Keratinocyte (primary cell): ENCODE data around the gene RPA1. TPM values are rescaled to one million over a fixed set of nuclear protein-coding genes. Genes with fewer than 3 reads are reported as not detected.

Source experiments
- DNase-seq: peaks from one replicate; pipeline ENCODE4 v3.0.0-alpha.2; 2011; ENCODE audit warnings: low read depth, missing footprints, low spot score
- FAIRE-seq: peaks from 2 replicates; lab custom pipeline; 2011; peaks lifted over from hg19 to GRCh38; lab: Jason Lieb, UNC
- H2AFZ ChIP-seq: 2 replicates; pipeline ENCODE4 v1.6.0; 2012; ENCODE audit warnings: low read length, control low read depth, inconsistent platforms; ENCODE audit not compliant: control insufficient read depth
- H3K27ac ChIP-seq: 2 replicates; pipeline ENCODE4 v1.5.1; 2011; ENCODE audit warnings: low read length; ENCODE audit not compliant: control insufficient read depth, insufficient read depth
- H3K27me3 ChIP-seq: 3 replicates; pipeline ENCODE4 v1.6.0; 2011; ENCODE audit warnings: low read length; ENCODE audit not compliant: control insufficient read depth, insufficient read depth; ENCODE audit errors: extremely low read depth
- H3K36me3 ChIP-seq, 2 experiments: 2 replicates in 1 of 2; 3 replicates in 1 of 2; pipeline ENCODE4 v1.5.1; 2011; ENCODE audit warnings: low read length in 2 of 2, mild to moderate bottlenecking in 1 of 2; ENCODE audit not compliant: control insufficient read depth in 2 of 2, insufficient read depth in 2 of 2; ENCODE audit errors: extremely low read depth in 1 of 2
- H3K4me1 ChIP-seq: 3 replicates; pipeline ENCODE4 v1.5.1; 2011; ENCODE audit warnings: low read length; ENCODE audit not compliant: control insufficient read depth, insufficient read depth; ENCODE audit errors: extremely low read depth
- H3K4me2 ChIP-seq: 3 replicates; pipeline ENCODE4 v1.6.0; 2011; ENCODE audit warnings: low read depth, low read length; ENCODE audit not compliant: control insufficient read depth, insufficient read depth; ENCODE audit errors: extremely low read depth
- H3K4me3 ChIP-seq, 3 experiments: fragments of 200-600 bp in 1 of 3; sonication (generic) in 1 of 3; 2 replicates in 2 of 3; 3 replicates in 1 of 3; pipeline ENCODE4 v1.5.1; 2011 to 2016; ENCODE audit warnings: low read length in 3 of 3, mild to moderate bottlenecking in 3 of 3, control low read depth in 2 of 3, inconsistent platforms in 1 of 3, low read depth in 1 of 3, mixed read lengths in 1 of 3, mixed run types in 1 of 3, moderate library complexity in 1 of 3; ENCODE audit not compliant: control insufficient read depth in 2 of 3, insufficient read depth in 2 of 3; ENCODE audit errors: extremely low read depth in 1 of 3
- H3K79me2 ChIP-seq: 2 replicates; pipeline ENCODE4 v1.6.0; 2012; ENCODE audit warnings: low read length; ENCODE audit not compliant: control insufficient read depth, insufficient read depth
- H3K9ac ChIP-seq: 3 replicates; pipeline ENCODE4 v1.6.0; 2011; ENCODE audit warnings: low read length; ENCODE audit not compliant: control insufficient read depth, insufficient read depth; ENCODE audit errors: extremely low read depth
- H3K9me1 ChIP-seq: 3 replicates; pipeline ENCODE4 v1.6.0; 2011; ENCODE audit warnings: low read length; ENCODE audit not compliant: control insufficient read depth, insufficient read depth; ENCODE audit errors: extremely low read depth
- H3K9me3 ChIP-seq: 2 replicates; pipeline ENCODE4 v1.5.1; 2012; ENCODE audit warnings: low read depth, low read length; ENCODE audit not compliant: control insufficient read depth
- H4K20me1 ChIP-seq: 3 replicates; pipeline ENCODE4 v1.6.0; 2011; ENCODE audit warnings: low read length; ENCODE audit not compliant: control insufficient read depth, insufficient read depth; ENCODE audit errors: extremely low read depth
- EZH2 ChIP-seq: IDR thresholded peaks from one replicate; pipeline ENCODE4 v1.6.1; 2012; ENCODE audit warnings: inconsistent platforms, mild to moderate bottlenecking, low read length, moderate library complexity
- dilution Hi-C: fragments of 300-500 bp; cut with MboI; formaldehyde crosslinking; loops from one replicate; pipeline ENCODE4 v1.7.0; 2020; ENCODE audit warnings: low sequenced_read_pairs; ENCODE audit not compliant: extremely low pct_ligation_motif_present
- polyA plus RNA-seq, 5 experiments: library from polyadenylated mRNA; depleted of rRNA in 3 of 5; stranded (reverse) in 3 of 5; stranded (forward) in 1 of 5; unstranded in 1 of 5; fragments of >200 nt; gene quantifications; 1 replicate in 1 of 5; 2 replicates in 3 of 5; 3 replicates in 1 of 5; pipeline versions ENCODE4 v1.2.1 to v1.2.3, GENCODE V29; 2011 to 2012; ENCODE audit warnings: missing spikeins in 2 of 5, low read depth in 1 of 5, low replicate concordance in 1 of 5
- TF ChIP-seq, protein P1 (sequence below), 3 experiments: IDR thresholded peaks in 1 of 3; conservative IDR thresholded peaks in 1 of 3; optimal IDR thresholded peaks in 1 of 3; 2 replicates in 2 of 3; 3 replicates in 1 of 3; pipeline versions ENCODE3 to v1.5.1; 2011; ENCODE audit warnings: low read length in 3 of 3, mild to moderate bottlenecking in 3 of 3, moderate library complexity in 2 of 3, control low read depth in 1 of 3, inconsistent platforms in 1 of 3; ENCODE audit not compliant: insufficient read depth in 2 of 3; ENCODE audit errors: extremely low read depth in 1 of 3

Gene RPA1
- polyA plus RNA-seq, 1 donor (not counting 4 experiments of a cell fraction or from before 2014, with no cell fraction given): 74.9 TPM

DNA sequence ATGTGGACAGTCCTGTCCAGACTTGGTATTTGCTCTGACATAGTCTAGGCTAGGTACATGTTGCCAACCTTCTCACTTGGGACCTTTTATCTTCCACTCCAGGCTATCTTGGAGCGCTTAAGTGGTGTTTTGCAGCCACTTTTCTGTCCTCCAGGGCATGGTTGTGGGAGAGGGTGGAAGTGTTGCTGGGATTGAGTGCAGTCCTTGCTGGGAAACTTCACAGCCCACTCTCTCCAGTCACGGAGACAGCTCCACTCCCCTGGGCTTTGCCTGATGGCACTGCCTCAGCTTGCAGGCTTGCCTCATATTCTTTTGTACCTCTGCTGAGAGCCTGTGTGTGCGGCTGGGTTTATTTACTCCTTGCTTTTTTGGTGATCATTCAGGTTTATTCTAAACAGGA is 17.4 kb downstream of the RPA1 start:
- dilution Hi-C loops: loop anchor here (5.0 kb wide), 1 partner anchor 65 kb away; no protein-coding TSS in a partner anchor
- Histone ChIP-seq H4K20me1 (no peaks in the 10 kb centered on the region), H3K9ac (no peak overlapping the region), H3K9me1 (no peaks in the 10 kb centered on the region), H3K79me2 (no peaks in the 10 kb centered on the region), H3K4me2 (no peak overlapping the region), H3K36me3 (peaks cover 12% of the 10 kb centered on the region in 2 experiments), H3K27ac (no peak overlapping the region), H3K9me3 (no peaks in the 10 kb centered on the region), H2AFZ (no peak overlapping the region), H3K27me3 (no peaks in the 10 kb centered on the region), H3K4me1 (no peaks in the 10 kb centered on the region), H3K4me3 (no peak overlapping the region)
- TF ChIP-seq, protein P1, sequence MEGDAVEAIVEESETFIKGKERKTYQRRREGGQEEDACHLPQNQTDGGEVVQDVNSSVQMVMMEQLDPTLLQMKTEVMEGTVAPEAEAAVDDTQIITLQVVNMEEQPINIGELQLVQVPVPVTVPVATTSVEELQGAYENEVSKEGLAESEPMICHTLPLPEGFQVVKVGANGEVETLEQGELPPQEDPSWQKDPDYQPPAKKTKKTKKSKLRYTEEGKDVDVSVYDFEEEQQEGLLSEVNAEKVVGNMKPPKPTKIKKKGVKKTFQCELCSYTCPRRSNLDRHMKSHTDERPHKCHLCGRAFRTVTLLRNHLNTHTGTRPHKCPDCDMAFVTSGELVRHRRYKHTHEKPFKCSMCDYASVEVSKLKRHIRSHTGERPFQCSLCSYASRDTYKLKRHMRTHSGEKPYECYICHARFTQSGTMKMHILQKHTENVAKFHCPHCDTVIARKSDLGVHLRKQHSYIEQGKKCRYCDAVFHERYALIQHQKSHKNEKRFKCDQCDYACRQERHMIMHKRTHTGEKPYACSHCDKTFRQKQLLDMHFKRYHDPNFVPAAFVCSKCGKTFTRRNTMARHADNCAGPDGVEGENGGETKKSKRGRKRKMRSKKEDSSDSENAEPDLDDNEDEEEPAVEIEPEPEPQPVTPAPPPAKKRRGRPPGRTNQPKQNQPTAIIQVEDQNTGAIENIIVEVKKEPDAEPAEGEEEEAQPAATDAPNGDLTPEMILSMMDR (optimal IDR thresholded peaks at IDR 0.05 in 1 of 3, IDR thresholded peaks at IDR 0.05 in 1 of 3, conservative IDR thresholded peaks at IDR 0.05 in 1 of 3; ENCODE audit: extremely low read depth in 1 of 3, insufficient read depth in 2 of 3, low read length in 3 of 3): no peak
- no peak for TF ChIP-seq EZH2
- FAIRE-seq (no peak), DNase-seq (no peak)

DNA sequence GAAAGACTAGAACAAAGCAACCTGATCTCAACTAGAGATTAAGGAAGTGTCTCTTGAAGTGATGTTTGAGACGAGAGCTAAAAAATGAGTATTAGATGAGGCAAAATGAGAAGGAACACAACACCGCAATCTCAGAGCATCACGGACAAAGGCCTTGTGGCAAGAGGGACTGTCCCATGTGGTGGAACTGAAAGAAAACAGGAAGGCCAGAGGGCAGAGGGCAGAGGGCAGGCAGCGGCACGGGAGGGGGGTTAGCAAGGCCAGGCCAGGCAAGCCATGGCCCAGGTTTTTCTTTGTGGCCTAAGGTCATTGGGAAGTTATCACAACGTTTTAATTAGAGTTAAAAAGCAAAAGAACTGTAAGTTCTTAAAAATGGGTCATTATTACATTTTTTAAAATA is 22.5 kb downstream of the RPA1 start:
- Histone ChIP-seq H4K20me1 (no peaks in the 10 kb centered on the region), H3K79me2 (no peaks in the 10 kb centered on the region), H3K4me2 (no peak overlapping the region), H3K27ac (no peak overlapping the region), H3K9me1 (no peaks in the 10 kb centered on the region), H3K4me3 (no peak overlapping the region), H3K4me1 (no peaks in the 10 kb centered on the region), H3K36me3 (peaks cover 5 to 13% of the 10 kb centered on the region in 2 experiments), H3K9me3 (no peaks in the 10 kb centered on the region), H2AFZ (no peak overlapping the region), H3K27me3 (no peaks in the 10 kb centered on the region), H3K9ac (no peak overlapping the region)
- no peak for DNase-seq
- FAIRE-seq: no peak
- TF ChIP-seq, protein P1 (optimal IDR thresholded peaks at IDR 0.05 in 1 of 3, IDR thresholded peaks at IDR 0.05 in 1 of 3, conservative IDR thresholded peaks at IDR 0.05 in 1 of 3; ENCODE audit: extremely low read depth in 1 of 3, insufficient read depth in 2 of 3, low read length in 3 of 3): no peak
- no peak for TF ChIP-seq EZH2
- dilution Hi-C loops: no loop called here
